Gastroesophageal sphincter (tissue), 4 donors: ENCODE results near the gene CEP104. TPM values are rescaled to one million over a fixed set of nuclear protein-coding genes. Genes with fewer than 3 reads are reported as not detected.

Source experiments
- ATAC-seq: fragments of 150-250 bp; one replicate; pipeline ENCODE4 v1.9.1; 2016; ENCODE audit warnings: mild to moderate bottlenecking, moderate library complexity
- H3K27ac ChIP-seq, 4 donors: fragments of 200-600 bp; sonication (generic) in 3 of 4; 1 replicate in 3 of 4; 2 replicates in 1 of 4; pipeline ENCODE4 v1.5.1; 2016 to 2019
- H3K27me3 ChIP-seq: fragments of 200-600 bp; sonication (generic); one replicate; pipeline ENCODE4 v1.5.1; 2019
- H3K36me3 ChIP-seq, 2 donors: fragments of 200-600 bp; sonication (generic); one replicate each; pipeline ENCODE4 v1.5.1; 2019; ENCODE audit warnings: control low read depth in 1 of 2
- H3K4me1 ChIP-seq, 3 donors: fragments of 200-600 bp; sonication (generic); 1 replicate in 2 of 3; 2 replicates in 1 of 3; pipeline ENCODE4 v1.5.1; 2016 to 2019; ENCODE audit warnings: control low read depth in 2 of 3
- H3K4me3 ChIP-seq, 2 donors: fragments of 200-600 bp; sonication (generic); one replicate each; pipeline ENCODE4 v1.5.1; 2019; ENCODE audit warnings: mild to moderate bottlenecking in 1 of 2, moderate library complexity in 1 of 2
- H3K9me3 ChIP-seq, 3 donors: fragments of 200-600 bp; sonication (generic); one replicate each; pipeline ENCODE4 v1.5.1; 2017 to 2019; ENCODE audit warnings: control low read depth in 2 of 3
- EP300 ChIP-seq: sonication (generic); formaldehyde crosslinking; IDR thresholded peaks from one replicate; pipeline ENCODE4 v1.6.1; 2017; ENCODE audit warnings: antibody characterized with exemption, mild to moderate bottlenecking
- POLR2A ChIP-seq, 2 donors: fragments of 450-650 bp; IDR thresholded peaks; one replicate each; pipeline ENCODE4 v1.6.1; 2017; ENCODE audit warnings: antibody characterized with exemption in 2 of 2, mild to moderate bottlenecking in 2 of 2, moderate library complexity in 1 of 2
- POLR2AphosphoS5 ChIP-seq: sonication (generic); formaldehyde crosslinking; IDR thresholded peaks from one replicate; pipeline ENCODE4 v1.6.1; 2017; ENCODE audit warnings: antibody characterized with exemption
- WGBS, 2 donors: methylation state at CpG; one replicate each; pipeline ENCODE4 v1.1.5; 2018; ENCODE audit warnings: low coverage in 1 of 2; 5-methylcytosine and 5-hydroxymethylcytosine counted together
- total RNA-seq, 4 donors: library from RNA; depleted of rRNA; stranded (reverse); fragments of >200 nt; gene quantifications; one replicate each; pipeline ENCODE4 v1.1.0, GENCODE V29; 2016
- TF ChIP-seq, protein P1 (sequence below), 4 experiments: fragments of 200-600 bp in 2 of 4; fragments of 450-650 bp in 2 of 4; sonication (generic) in 1 of 4; IDR thresholded peaks; one replicate each; pipeline ENCODE4 v1.5.1; 2017 to 2019; ENCODE audit warnings: antibody characterized with exemption in 4 of 4, mild to moderate bottlenecking in 2 of 4, moderate library complexity in 2 of 4

The CEP104 gene
- total RNA-seq, 4 donors from 2014 or later: 29.3 to 78.2 (median 41.8) TPM

DNA sequence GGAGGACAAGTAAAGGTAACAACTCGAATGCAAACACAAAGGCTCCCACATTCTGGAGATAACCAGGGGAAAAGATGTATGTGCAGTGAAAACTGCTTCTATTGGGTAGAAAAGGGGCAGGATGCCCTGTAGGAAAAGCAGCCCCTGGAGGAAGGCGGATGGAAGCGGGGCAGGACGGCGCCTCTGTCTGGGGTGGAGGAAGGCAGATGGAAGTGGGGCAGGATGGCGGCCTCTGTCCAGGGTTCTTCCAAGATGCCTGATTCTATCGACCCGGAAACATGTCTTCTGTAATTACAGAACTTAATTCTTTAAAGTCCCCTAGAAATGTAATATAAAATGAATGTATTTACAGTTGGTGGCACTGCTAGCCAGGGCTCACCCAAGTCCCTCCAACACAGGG lies 36.7 kb downstream of the CEP104 start:
- no peaks in the 10 kb centered on the region for H3K27me3 ChIP-seq
- WGBS, 2 donors: 85 to 90% methylated on average over 8 of the region's 8 CpGs
- no peak for TF ChIP-seq POLR2A (IDR thresholded peaks at IDR 0.05)
- TF ChIP-seq POLR2AphosphoS5: no peak
- TF ChIP-seq, protein P1, sequence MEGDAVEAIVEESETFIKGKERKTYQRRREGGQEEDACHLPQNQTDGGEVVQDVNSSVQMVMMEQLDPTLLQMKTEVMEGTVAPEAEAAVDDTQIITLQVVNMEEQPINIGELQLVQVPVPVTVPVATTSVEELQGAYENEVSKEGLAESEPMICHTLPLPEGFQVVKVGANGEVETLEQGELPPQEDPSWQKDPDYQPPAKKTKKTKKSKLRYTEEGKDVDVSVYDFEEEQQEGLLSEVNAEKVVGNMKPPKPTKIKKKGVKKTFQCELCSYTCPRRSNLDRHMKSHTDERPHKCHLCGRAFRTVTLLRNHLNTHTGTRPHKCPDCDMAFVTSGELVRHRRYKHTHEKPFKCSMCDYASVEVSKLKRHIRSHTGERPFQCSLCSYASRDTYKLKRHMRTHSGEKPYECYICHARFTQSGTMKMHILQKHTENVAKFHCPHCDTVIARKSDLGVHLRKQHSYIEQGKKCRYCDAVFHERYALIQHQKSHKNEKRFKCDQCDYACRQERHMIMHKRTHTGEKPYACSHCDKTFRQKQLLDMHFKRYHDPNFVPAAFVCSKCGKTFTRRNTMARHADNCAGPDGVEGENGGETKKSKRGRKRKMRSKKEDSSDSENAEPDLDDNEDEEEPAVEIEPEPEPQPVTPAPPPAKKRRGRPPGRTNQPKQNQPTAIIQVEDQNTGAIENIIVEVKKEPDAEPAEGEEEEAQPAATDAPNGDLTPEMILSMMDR (IDR thresholded peaks at IDR 0.05): no peak
- H3K4me1 ChIP-seq: no peaks in the 10 kb centered on the region
- H3K9me3 ChIP-seq: no peaks in the 10 kb centered on the region
- ATAC-seq: no peak
- H3K27ac ChIP-seq: no peak overlapping the region
- no peak overlapping the region for H3K4me3 ChIP-seq
- peaks cover 0 to 97% of the 10 kb centered on the region in 2 donors for H3K36me3 ChIP-seq

DNA sequence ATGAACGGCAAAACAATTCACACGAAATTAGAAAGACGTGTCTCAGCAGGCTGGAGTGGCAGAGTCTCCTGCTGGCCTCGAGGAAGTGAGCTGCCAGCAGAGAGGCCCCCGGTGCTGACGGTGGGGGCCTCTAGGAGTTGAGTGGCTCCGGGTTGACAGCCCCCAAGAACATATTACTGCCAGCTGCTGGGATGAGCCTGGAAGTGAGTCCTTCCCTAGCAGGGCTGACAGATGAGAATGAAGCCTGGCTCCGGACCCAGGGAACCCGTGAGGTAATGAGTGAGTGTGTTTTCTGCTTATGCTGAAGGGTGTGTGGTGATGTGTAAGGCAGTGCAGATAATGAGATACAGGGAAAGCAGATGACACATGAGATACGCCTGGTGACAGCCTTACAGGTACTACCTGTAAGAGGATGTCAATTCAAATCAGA lies 37.2 kb downstream of the CEP104 start:
- no peak overlapping the region for H3K27ac ChIP-seq
- TF ChIP-seq EP300: no peak
- no peak for TF ChIP-seq POLR2AphosphoS5
- TF ChIP-seq, protein P1 (IDR thresholded peaks at IDR 0.05): no peak
- TF ChIP-seq POLR2A (IDR thresholded peaks at IDR 0.05): no peak
- ATAC-seq: no peak
- WGBS, 2 donors: 34 to 54% methylated on average over 6 to 7 of the region's 10 CpGs
- H3K27me3 ChIP-seq: no peaks in the 10 kb centered on the region
- H3K4me3 ChIP-seq: no peak overlapping the region
- no peaks in the 10 kb centered on the region for H3K4me1 ChIP-seq
- H3K9me3 ChIP-seq: no peaks in the 10 kb centered on the region
- peaks cover 0 to 97% of the 10 kb centered on the region in 2 donors for H3K36me3 ChIP-seq

DNA sequence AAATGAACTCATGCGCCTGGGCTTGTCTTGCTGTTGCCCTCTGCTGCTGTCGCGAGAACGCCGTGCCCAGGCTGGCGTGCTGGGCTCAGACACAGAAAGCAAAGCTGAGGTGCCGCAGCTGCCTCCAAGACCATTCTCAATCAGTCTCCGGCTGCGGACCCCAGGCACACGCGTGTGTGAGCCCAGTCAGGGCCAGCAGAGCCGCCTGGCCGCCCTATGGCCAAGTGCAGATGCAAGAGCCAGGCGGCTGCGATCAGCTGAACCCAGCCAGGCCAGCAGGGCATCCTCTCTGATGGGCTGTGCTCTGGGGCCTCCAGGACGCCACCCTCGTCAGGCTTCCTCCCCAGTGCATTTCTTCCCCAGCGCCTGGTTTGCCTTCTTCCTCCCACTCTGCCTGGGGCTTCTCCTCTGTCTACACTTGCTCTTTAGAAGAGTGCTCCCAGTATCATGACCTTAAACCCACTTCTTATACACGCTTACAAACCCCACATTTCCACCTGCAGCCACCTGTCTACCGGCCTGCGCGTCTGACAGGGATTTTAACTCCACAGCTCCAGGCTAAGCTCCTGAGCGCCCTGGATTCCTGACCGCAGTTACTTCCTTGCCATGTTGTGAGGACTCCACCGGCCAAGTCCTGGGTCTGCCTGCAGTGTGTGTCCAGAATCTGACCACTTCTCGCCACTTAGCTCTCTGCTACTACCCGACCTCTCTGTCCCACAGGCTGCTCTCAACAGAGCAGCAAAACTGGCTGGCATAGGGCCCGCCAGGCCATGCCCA lies 39.0 kb downstream of the CEP104 start:
- Histone ChIP-seq H3K4me1 (no peaks in the 10 kb centered on the region), H3K4me3 (no peak overlapping the region), H3K9me3 (no peaks in the 10 kb centered on the region), H3K27me3 (no peaks in the 10 kb centered on the region), H3K36me3 (peaks cover 0 to 95% of the 10 kb centered on the region in 2 donors), H3K27ac (no peak overlapping the region)
- TF ChIP-seq POLR2AphosphoS5 (no peak), EP300 (no peak), POLR2A (IDR thresholded peaks at IDR 0.05) (no peak)
- TF ChIP-seq, protein P1 (IDR thresholded peaks at IDR 0.05): no peak
- WGBS, 2 donors: 81 to 93% methylated on average over 6 to 15 of the region's 28 CpGs
- ATAC-seq: no peak

DNA sequence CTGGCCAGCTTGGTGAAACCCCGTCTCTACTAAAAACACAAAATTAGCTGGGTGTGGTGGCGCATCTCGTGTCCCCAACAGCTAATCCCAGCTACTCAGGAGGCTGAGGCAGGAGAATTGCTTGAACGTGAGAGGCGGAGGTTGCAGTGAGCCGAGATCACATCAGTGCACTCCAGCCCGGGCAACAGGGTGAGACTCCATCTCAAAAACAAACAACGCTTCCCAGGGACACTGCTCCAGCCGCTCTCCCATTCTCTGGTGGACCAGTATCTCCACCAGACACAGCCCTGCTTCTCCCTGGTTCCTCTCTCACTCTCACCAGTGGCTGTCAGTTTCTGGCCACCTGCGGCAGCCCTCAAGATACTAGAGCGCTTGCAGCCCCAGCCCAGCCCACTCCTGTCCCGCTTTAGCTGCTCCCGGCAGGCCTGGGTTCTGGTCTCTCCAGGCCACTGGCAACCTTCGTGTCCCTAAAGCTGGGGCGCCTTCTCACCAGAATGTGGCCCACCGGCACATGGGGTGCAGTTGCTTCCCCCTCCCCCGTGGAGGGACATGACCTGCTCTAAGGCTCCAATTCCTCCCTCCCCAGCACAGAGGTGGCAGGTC lies 39.8 kb downstream of the CEP104 start:
- peaks cover 0 to 87% of the 10 kb centered on the region in 2 donors for H3K36me3 ChIP-seq
- 83 to 100% methylated on average over 2 to 8 of the region's 17 CpGs for WGBS, 2 donors
- no peaks in the 10 kb centered on the region for H3K27me3 ChIP-seq
- no peaks in the 10 kb centered on the region for H3K9me3 ChIP-seq
- H3K4me3 ChIP-seq: no peak overlapping the region
- no peak overlapping the region for H3K27ac ChIP-seq
- TF ChIP-seq EP300: no peak
- TF ChIP-seq, protein P1 (IDR thresholded peaks at IDR 0.05): no peak
- no peak for TF ChIP-seq POLR2AphosphoS5
- TF ChIP-seq POLR2A (IDR thresholded peaks at IDR 0.05): no peak
- H3K4me1 ChIP-seq: no peaks in the 10 kb centered on the region
- no peak for ATAC-seq
